Measurements from ENCODE around the gene HOXC11.

HOXC11 gene

DNA sequence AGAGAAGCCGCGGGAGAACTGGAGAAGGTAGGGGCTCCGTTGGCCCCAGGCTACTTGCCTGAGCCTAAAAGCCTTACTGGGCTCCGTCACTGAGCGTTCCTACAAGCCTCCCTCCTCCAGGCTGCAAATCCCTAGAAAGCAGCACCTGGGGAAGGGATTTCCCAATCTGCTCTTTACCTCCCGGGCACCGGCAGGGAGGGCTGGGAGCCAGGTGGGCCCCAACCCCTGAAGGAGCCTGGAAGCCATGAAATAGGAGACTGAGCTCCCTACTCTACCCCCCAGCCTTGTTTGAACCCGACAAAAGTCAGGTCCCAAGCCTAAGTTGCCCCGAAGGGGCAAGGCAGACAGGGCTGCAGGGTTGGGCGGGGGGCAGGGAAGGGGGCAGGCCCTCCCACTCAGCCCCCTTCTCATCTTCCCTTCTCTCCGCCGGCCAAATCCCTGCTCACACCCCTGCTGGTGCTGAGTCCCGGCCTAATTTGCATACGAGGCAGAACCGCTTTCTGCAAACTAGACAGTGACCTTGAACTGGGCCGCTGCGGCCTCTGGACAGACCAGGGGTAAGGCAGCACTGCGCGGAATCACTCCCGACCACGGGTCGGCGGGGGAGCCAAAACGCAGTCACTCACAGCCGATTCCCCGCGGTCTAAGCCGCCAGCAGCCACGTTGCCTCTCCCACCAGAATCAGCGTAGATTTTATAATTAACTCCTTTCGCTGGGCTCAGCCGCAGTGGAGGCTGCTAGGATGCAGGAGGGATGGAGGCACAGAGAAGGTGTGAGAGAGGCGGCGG is 21.9 kb upstream of the HOXC11 start:
- no peak for DNase-seq (ENCODE audit: low read depth)
- H3K4me3 ChIP-seq (ENCODE audit: control insufficient read depth, low read depth, low read length): no peak overlapping the region
- TF ChIP-seq, protein P1, sequence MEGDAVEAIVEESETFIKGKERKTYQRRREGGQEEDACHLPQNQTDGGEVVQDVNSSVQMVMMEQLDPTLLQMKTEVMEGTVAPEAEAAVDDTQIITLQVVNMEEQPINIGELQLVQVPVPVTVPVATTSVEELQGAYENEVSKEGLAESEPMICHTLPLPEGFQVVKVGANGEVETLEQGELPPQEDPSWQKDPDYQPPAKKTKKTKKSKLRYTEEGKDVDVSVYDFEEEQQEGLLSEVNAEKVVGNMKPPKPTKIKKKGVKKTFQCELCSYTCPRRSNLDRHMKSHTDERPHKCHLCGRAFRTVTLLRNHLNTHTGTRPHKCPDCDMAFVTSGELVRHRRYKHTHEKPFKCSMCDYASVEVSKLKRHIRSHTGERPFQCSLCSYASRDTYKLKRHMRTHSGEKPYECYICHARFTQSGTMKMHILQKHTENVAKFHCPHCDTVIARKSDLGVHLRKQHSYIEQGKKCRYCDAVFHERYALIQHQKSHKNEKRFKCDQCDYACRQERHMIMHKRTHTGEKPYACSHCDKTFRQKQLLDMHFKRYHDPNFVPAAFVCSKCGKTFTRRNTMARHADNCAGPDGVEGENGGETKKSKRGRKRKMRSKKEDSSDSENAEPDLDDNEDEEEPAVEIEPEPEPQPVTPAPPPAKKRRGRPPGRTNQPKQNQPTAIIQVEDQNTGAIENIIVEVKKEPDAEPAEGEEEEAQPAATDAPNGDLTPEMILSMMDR (conservative IDR thresholded peaks at IDR 0.05; ENCODE audit: control insufficient read depth, insufficient read depth, low read depth, low read length): no peak

DNA sequence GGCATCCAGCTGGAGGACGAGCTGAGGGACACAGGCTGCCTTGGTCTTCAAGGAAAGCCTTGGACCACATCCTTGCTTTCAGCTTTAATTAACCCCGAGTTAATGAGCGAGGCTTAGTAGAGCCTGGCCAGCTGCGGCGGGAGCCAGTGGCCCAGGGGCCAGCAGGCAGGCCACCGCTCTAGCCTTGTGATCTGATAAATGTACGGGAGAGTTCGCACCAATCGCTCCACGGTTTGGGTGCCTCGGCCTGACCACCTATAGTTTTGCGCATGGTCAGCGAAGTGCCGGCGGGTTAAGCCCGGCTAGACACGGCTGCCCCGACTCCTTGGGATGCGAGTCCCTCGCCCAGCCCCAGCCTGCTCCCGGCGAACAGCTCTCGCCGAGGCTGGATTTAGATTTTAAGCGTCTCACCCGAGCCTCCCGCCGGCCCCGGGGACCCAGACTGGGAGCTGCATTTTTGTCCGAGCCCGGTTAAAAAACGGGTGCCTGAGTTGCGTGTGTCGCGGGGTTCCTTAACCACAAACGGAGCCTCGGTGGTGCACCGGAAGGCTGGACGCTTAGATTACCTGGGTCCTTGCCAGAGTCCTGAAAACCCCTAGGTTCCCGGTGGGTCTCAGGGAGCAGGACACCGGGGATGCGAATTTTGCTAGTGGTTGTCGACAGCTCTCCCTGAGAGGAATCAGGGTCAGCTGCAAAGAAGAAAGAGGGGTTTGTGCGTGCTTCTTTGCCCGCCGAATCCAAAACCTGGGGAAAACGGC is 21.2 kb upstream of the HOXC11 start:
- H3K4me3 ChIP-seq (ENCODE audit: control insufficient read depth, low read depth, low read length): no peak overlapping the region
- DNase-seq (ENCODE audit: low read depth): no peak
- TF ChIP-seq, protein P1 (conservative IDR thresholded peaks at IDR 0.05; ENCODE audit: control insufficient read depth, insufficient read depth, low read depth, low read length): no peak

DNA sequence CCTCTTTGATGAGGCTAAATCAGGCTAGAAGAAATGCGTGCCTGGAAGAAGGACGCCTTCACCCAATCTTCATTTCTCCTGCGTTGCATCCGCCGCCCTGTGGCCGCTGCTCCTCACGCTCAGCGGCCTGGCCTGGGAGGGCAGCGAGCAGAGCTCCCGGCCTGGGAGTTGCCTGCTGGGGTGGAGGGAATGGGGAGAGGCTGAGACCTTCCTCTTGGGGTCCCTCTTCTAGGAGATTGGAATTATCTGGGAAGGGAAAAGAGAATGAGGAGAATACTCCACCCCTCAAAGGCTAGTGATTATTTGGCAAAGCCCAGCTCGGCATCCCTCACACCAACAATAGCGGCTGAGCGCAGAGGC is 20.6 kb upstream of the HOXC11 start:
- no peak overlapping the region for H3K4me3 ChIP-seq (ENCODE audit: control insufficient read depth, low read depth, low read length)
- DNase-seq (ENCODE audit: low read depth): no peak
- TF ChIP-seq, protein P1 (conservative IDR thresholded peaks at IDR 0.05; ENCODE audit: control insufficient read depth, insufficient read depth, low read depth, low read length): no peak

- TF ChIP-seq, protein P1 (conservative IDR thresholded peaks at IDR 0.05; ENCODE audit: control insufficient read depth, insufficient read depth, low read depth, low read length): no peak
- no peak for DNase-seq (ENCODE audit: low read depth)
- no peak overlapping the region for H3K4me3 ChIP-seq (ENCODE audit: control insufficient read depth, low read depth, low read length)
Measured at GRCh38 chr12:53952871-53953734, 19.8 kb upstream of the HOXC11 start.

DNA sequence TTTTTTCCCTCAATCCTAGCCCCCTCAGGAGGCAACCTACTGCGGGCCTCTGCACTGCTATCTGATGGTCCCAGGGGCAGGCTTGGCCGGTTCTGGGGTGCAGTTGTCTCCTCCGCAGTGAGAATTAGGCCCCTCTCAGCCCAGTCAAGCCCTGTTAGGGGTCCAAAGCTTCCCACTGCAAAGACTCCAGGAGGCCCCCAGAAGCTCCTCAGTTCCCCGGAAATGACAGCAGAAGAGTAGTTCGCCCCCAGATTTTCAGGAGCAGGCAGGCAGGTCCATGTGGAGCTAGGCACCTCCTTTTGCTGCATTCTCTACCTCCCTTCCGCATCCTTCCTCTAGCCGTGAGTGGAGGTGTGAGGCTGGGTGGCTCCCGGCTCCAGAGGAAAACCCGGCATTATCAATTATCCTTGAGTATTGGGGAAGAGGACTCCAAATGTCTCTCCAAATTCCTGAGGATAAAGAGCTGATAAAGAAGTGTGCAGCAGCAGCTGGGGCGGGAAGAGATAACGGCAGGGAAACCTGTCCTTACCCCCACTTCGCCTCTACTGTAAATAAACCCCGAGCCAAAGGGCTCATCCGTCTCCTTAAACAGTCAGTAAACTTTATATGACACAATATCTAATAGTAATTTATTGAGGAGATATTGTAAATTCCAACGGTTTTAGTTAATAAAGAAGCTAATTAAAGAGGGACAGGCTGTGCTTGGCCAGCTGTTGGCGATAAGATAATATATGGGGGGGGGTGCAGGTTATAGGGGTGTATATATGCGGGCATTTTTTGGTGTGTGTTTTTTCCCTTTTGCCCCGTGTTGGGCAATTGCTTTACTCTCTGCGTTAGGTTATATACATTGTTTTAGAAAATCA is 18.9 kb upstream of the HOXC11 start:
- no peak overlapping the region for H3K4me3 ChIP-seq (ENCODE audit: control insufficient read depth, low read depth, low read length)
- TF ChIP-seq, protein P1 (conservative IDR thresholded peaks at IDR 0.05; ENCODE audit: control insufficient read depth, insufficient read depth, low read depth, low read length): no peak
- no peak for DNase-seq (ENCODE audit: low read depth)

DNA sequence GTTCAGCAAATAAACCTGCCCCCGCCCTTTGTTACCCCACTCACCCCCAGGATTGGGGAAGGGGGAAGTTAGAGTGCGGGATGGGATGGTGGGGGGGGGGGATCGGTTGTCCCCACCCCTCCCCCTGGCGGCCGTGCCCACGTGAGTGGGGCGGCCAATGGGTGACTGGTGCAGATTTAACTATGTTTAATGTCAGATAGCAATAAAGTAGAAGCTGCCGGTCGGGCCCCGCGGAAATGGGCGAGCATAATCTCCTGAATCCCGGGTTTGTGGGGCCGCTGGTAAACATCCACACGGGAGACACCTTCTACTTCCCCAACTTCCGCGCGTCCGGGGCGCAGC is 18.3 kb upstream of the HOXC11 start, which contains the start of gene HOXC12:
Gene HOXC12, plus strand, starts transcription at position 210 of the 342 bp plus-strand sequence. Its CDS starts 27 bp downstream, at position 237.
- TF ChIP-seq, protein P1 (conservative IDR thresholded peaks at IDR 0.05; ENCODE audit: control insufficient read depth, insufficient read depth, low read depth, low read length): no peak
- DNase-seq (ENCODE audit: low read depth): no peak
- H3K4me3 ChIP-seq (ENCODE audit: control insufficient read depth, low read depth, low read length): no peak within 1 kb of the TSS

Data from fibroblast of mammary gland (primary cell).